Measurements from ENCODE around the gene FAM187B. TPM values are rescaled to one million over a fixed set of nuclear protein-coding genes. Genes with fewer than 3 reads are reported as not detected.

Gene FAM187B
- total RNA-seq, 1 experiment from 2014 or later, result not detected

GRCh38 chr19:35257113-35257461 is 28.5 kb upstream of the FAM187B start:
- TF ChIP-seq SRF (IDR thresholded peaks at IDR 0.05; ENCODE audit: low read depth), result no peak
- TF ChIP-seq ELF1 (IDR thresholded peaks at IDR 0.05; ENCODE audit: borderline replicate concordance, low read depth), result no peak
- no peak for TF ChIP-seq CTCF (IDR thresholded peaks at IDR 0.05 in 2 of 3, conservative IDR thresholded peaks at IDR 0.05 in 1 of 3; ENCODE audit: borderline replicate concordance in 1 of 3, insufficient read depth in 1 of 3, low read depth in 2 of 3, low read length in 2 of 3)
- ChIA-PET RAD21 (ENCODE audit: low non-redundant PET in 1 of 2, low total read pairs in 2 of 2, uncharacterized antibody in 2 of 2, unreplicated experiment in 2 of 2) (no interaction called here), POLR2A (interaction anchor here (0.6 kb wide), 1 partner anchor 304 kb away, joined by 3 read pairs; no protein-coding TSS in a partner anchor), CTCF (no interaction called here)
- no peak overlapping the region for H3K4me2 ChIP-seq (ENCODE audit: low read length)
- intact Hi-C loops (cut with micrococcal nuclease), result no loop called here
- peaks cover 34 to 36% of the 10 kb centered on the region in 2 experiments; a peak in 3 of 4 replicates for H3K36me3 ChIP-seq (ENCODE audit: control insufficient read depth in 1 of 2, insufficient read depth in 2 of 2, low read length in 2 of 2)
- no peak overlapping the region for H2AFZ ChIP-seq (ENCODE audit: low read depth, low read length, poor library complexity, severe bottlenecking)
- no peaks in the 10 kb centered on the region for H3K27me3 ChIP-seq (ENCODE audit: insufficient read depth, low read length)
- no peak for DNase-seq (ENCODE audit: low read depth, low spot score)
- H3K9me2 ChIP-seq (ENCODE audit: insufficient read depth), result no peaks in the 10 kb centered on the region
- H3K79me2 ChIP-seq (ENCODE audit: insufficient read depth, low read length), result peaks cover 66% of the 10 kb centered on the region
- BruUV-seq (replicated peaks), result no TSS peak
- no peaks in the 10 kb centered on the region for H3K4me1 ChIP-seq (ENCODE audit: control insufficient read depth in 1 of 2, insufficient read depth in 2 of 2, low read length in 2 of 2)
- no peaks in the 10 kb centered on the region for H3K9me3 ChIP-seq (ENCODE audit: control insufficient read depth in 1 of 2, insufficient read depth in 1 of 2, low read depth in 1 of 2, low read length in 2 of 2)
- ATAC-seq, result no peak
- H3K4me3 ChIP-seq (replicated peaks in 1 of 2; ENCODE audit: low read depth in 1 of 2, low read length in 2 of 2), result no peak overlapping the region
- H3K9ac ChIP-seq (ENCODE audit: low read length), result no peak overlapping the region
- peaks cover 3% of the 10 kb centered on the region; the same call in 1 of the 2 replicates for H4K20me1 ChIP-seq (ENCODE audit: insufficient read depth)
- H3K27ac ChIP-seq (ENCODE audit: low read depth, low read length), result no peak overlapping the region

- POLR2A ChIA-PET, result no interaction called here
- Histone ChIP-seq H3K9ac (ENCODE audit: low read length) (no peak overlapping the region), H3K4me1 (ENCODE audit: control insufficient read depth in 1 of 2, insufficient read depth in 2 of 2, low read length in 2 of 2) (no peaks in the 10 kb centered on the region), H3K9me3 (ENCODE audit: control insufficient read depth in 1 of 2, insufficient read depth in 1 of 2, low read depth in 1 of 2, low read length in 2 of 2) (no peaks in the 10 kb centered on the region), H3K4me2 (ENCODE audit: low read length) (no peak overlapping the region), H3K9me2 (ENCODE audit: insufficient read depth) (no peaks in the 10 kb centered on the region), H3K79me2 (ENCODE audit: insufficient read depth, low read length) (peaks cover 69% of the 10 kb centered on the region), H2AFZ (ENCODE audit: low read depth, low read length, poor library complexity, severe bottlenecking) (no peak overlapping the region), H3K4me3 (replicated peaks in 1 of 2; ENCODE audit: low read depth in 1 of 2, low read length in 2 of 2) (no peak overlapping the region), H4K20me1 (ENCODE audit: insufficient read depth) (peaks cover 3% of the 10 kb centered on the region; the same call in 1 of the 2 replicates), H3K36me3 (ENCODE audit: control insufficient read depth in 1 of 2, insufficient read depth in 2 of 2, low read length in 2 of 2) (peaks cover 31 to 33% of the 10 kb centered on the region in 2 experiments; a peak in 3 of 4 replicates), H3K27ac (ENCODE audit: low read depth, low read length) (no peak overlapping the region), H3K27me3 (ENCODE audit: insufficient read depth, low read length) (no peaks in the 10 kb centered on the region)
- DNase-seq (ENCODE audit: low read depth, low spot score) (no peak), ATAC-seq (no peak)
- intact Hi-C loops (cut with micrococcal nuclease), result no loop called here
- CTCF ChIA-PET, result no interaction called here
- RAD21 ChIA-PET (ENCODE audit: low non-redundant PET in 1 of 2, low total read pairs in 2 of 2, uncharacterized antibody in 2 of 2, unreplicated experiment in 2 of 2), result no interaction called here
- no TSS peak for BruUV-seq (replicated peaks)
- TF ChIP-seq ZNF274 (IDR thresholded peaks at IDR 0.05; ENCODE audit: low read depth, low read length) (no peak), MAX (IDR thresholded peaks at IDR 0.05) (no peak), POLR2AphosphoS5 (IDR thresholded peaks at IDR 0.05; ENCODE audit: low read depth, low read length) (no peak), ZFX (IDR thresholded peaks at IDR 0.05) (no peak), TCF7L2 (IDR thresholded peaks at IDR 0.05; ENCODE audit: borderline replicate concordance, extremely low read depth, insufficient read depth, insufficient read length) (no peak), ELF1 (IDR thresholded peaks at IDR 0.05; ENCODE audit: borderline replicate concordance, low read depth) (no peak), EGR1 (IDR thresholded peaks at IDR 0.05; ENCODE audit: low read depth) (no peak), ATF3 (IDR thresholded peaks at IDR 0.05) (no peak), RAD21 (IDR thresholded peaks at IDR 0.05; ENCODE audit: low read depth) (no peak), SIN3A (IDR thresholded peaks at IDR 0.05; ENCODE audit: low read depth) (no peak), CBX3 (IDR thresholded peaks at IDR 0.05; ENCODE audit: low read depth) (no peak), SP1 (IDR thresholded peaks at IDR 0.05; ENCODE audit: low read depth) (no peak), SRF (IDR thresholded peaks at IDR 0.05; ENCODE audit: low read depth) (no peak), POLR2A (IDR thresholded peaks at IDR 0.05; ENCODE audit: borderline replicate concordance, extremely low read depth, insufficient read depth, insufficient read length) (no peak), CTCF (IDR thresholded peaks at IDR 0.05 in 2 of 3, conservative IDR thresholded peaks at IDR 0.05 in 1 of 3; ENCODE audit: borderline replicate concordance in 1 of 3, insufficient read depth in 1 of 3, low read depth in 2 of 3, low read length in 2 of 3) (no peak), YY1 (IDR thresholded peaks at IDR 0.05; ENCODE audit: extremely low read depth, insufficient replicate concordance, low read depth, low read length) (no peak)
These were observed 28.0 kb upstream of the FAM187B start for GRCh38 chr19:35256566-35256965.

All from HCT116 (cell line).